Suprapubic skin (tissue), 4 donors: Measurements from ENCODE around the gene DLGAP5.

Experiments used
- POLR2A ChIP-seq, 2 donors: fragments of 450-650 bp; IDR thresholded peaks; one replicate each; pipeline ENCODE4 v1.6.1; 2017; ENCODE audit warnings: antibody characterized with exemption in 2 of 2, mild to moderate bottlenecking in 2 of 2, moderate library complexity in 2 of 2
- POLR2AphosphoS5 ChIP-seq, 3 donors: sonication (generic); formaldehyde crosslinking; IDR thresholded peaks; one replicate each; pipeline ENCODE4 v1.6.1; 2017; ENCODE audit warnings: antibody characterized with exemption in 3 of 3
- TF ChIP-seq, protein P1 (sequence below), 2 donors: fragments of 200-600 bp in 1 of 2; fragments of 450-650 bp in 1 of 2; sonication (generic) in 1 of 2; IDR thresholded peaks; one replicate each; pipeline ENCODE4 v1.5.1; 2016 to 2019; ENCODE audit warnings: antibody characterized with exemption in 2 of 2, mild to moderate bottlenecking in 1 of 2, moderate library complexity in 1 of 2

- TF ChIP-seq, protein P1, sequence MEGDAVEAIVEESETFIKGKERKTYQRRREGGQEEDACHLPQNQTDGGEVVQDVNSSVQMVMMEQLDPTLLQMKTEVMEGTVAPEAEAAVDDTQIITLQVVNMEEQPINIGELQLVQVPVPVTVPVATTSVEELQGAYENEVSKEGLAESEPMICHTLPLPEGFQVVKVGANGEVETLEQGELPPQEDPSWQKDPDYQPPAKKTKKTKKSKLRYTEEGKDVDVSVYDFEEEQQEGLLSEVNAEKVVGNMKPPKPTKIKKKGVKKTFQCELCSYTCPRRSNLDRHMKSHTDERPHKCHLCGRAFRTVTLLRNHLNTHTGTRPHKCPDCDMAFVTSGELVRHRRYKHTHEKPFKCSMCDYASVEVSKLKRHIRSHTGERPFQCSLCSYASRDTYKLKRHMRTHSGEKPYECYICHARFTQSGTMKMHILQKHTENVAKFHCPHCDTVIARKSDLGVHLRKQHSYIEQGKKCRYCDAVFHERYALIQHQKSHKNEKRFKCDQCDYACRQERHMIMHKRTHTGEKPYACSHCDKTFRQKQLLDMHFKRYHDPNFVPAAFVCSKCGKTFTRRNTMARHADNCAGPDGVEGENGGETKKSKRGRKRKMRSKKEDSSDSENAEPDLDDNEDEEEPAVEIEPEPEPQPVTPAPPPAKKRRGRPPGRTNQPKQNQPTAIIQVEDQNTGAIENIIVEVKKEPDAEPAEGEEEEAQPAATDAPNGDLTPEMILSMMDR (IDR thresholded peaks at IDR 0.05), result no peak
- TF ChIP-seq POLR2AphosphoS5 (IDR thresholded peaks at IDR 0.05) (no peak), POLR2A (IDR thresholded peaks at IDR 0.05) (peak in 1 of 2 donors; percentile 22)
Measured at GRCh38 chr14:55129428-55130195, 61.8 kb downstream of the DLGAP5 start.
